Neural progenitor cell (in vitro differentiated cells): ENCODE measurements around the gene AKAP14. TPM values are rescaled to one million over a fixed set of nuclear protein-coding genes. Genes with fewer than 3 reads are reported as not detected.

ENCODE experiments used
- DNase-seq: peaks from one replicate; pipeline ENCODE4 v3.0.0-alpha.2; 2016; ENCODE audit warnings: low spot score
- H2AFZ ChIP-seq: fragments of 200-600 bp; sonication (generic); replicated peaks from 2 replicates; pipeline ENCODE4 v1.6.1; 2016; ENCODE audit warnings: antibody characterized with exemption
- H3F3A ChIP-seq: fragments of 200-600 bp; sonication (generic); 2 replicates; pipeline ENCODE4 v1.6.1; 2016; ENCODE audit warnings: antibody characterized with exemption, low read depth
- H3K27ac ChIP-seq: fragments of 200-600 bp; sonication (generic); 2 replicates; pipeline ENCODE4 v1.5.1; 2016; ENCODE audit warnings: mild to moderate bottlenecking
- H3K27me3 ChIP-seq: fragments of 200-600 bp; sonication (generic); 2 replicates; pipeline ENCODE4 v1.6.1; 2016; ENCODE audit warnings: mild to moderate bottlenecking, moderate library complexity
- H3K36me3 ChIP-seq: fragments of 200-600 bp; sonication (generic); 2 replicates; pipeline ENCODE4 v1.5.1; 2016
- H3K4me1 ChIP-seq: fragments of 200-600 bp; sonication (generic); 2 replicates; pipeline ENCODE4 v1.6.1; 2016; ENCODE audit warnings: mixed run types
- H3K4me2 ChIP-seq: fragments of 200-600 bp; sonication (generic); 2 replicates; pipeline ENCODE4 v1.6.1; 2016
- H3K4me3 ChIP-seq: fragments of 200-600 bp; sonication (generic); 2 replicates; pipeline ENCODE4 v1.5.1; 2016
- H3K79me2 ChIP-seq: fragments of 200-600 bp; sonication (generic); 2 replicates; pipeline ENCODE4 v1.6.1; 2016; ENCODE audit warnings: low read depth
- H3K9ac ChIP-seq: fragments of 200-600 bp; sonication (generic); 2 replicates; pipeline ENCODE4 v1.6.1; 2016
- H3K9me3 ChIP-seq: fragments of 200-600 bp; sonication (generic); 2 replicates; pipeline ENCODE4 v1.5.1; 2016; ENCODE audit warnings: low read depth
- H4K20me1 ChIP-seq: fragments of 200-600 bp; sonication (generic); 2 replicates; pipeline ENCODE4 v1.6.1; 2016; ENCODE audit warnings: low read depth
- H3K27ac Mint-ChIP-seq: 3 replicates; pipeline ENCODE4 v1.8.0; 2021; ENCODE audit warnings: mixed read lengths
- H3K27me3 Mint-ChIP-seq: 2 replicates; pipeline ENCODE4 v1.8.0; 2022; ENCODE audit warnings: low read depth, mild to moderate bottlenecking, inconsistent platforms, moderate library complexity, mixed read lengths; ENCODE audit not compliant: insufficient read depth
- H3K36me3 Mint-ChIP-seq: 3 replicates; pipeline ENCODE4 v1.8.0; 2021; ENCODE audit warnings: mixed read lengths
- H3K4me1 Mint-ChIP-seq: 3 replicates; pipeline ENCODE4 v1.8.0; 2021; ENCODE audit warnings: mixed read lengths
- H3K4me3 Mint-ChIP-seq: 3 replicates; pipeline ENCODE4 v1.8.0; 2021; ENCODE audit warnings: mild to moderate bottlenecking, moderate library complexity, mixed read lengths
- H3K9me3 Mint-ChIP-seq: 3 replicates; pipeline ENCODE4 v1.8.0; 2020; ENCODE audit warnings: mixed read lengths
- EZH2 ChIP-seq: fragments of 200-600 bp; sonication (generic); IDR thresholded peaks from 2 replicates; pipeline ENCODE4 v1.6.1; 2017; ENCODE audit warnings: antibody characterized with exemption, mild to moderate bottlenecking, moderate library complexity
- EZH2phosphoT487 ChIP-seq: fragments of 200-600 bp; sonication (generic); IDR thresholded peaks from 2 replicates; pipeline ENCODE4 v1.6.1; 2017; ENCODE audit warnings: antibody characterized with exemption
- total RNA-seq: library from RNA; depleted of rRNA; stranded (reverse); fragments of >200 nt; gene quantifications from 2 replicates; pipeline ENCODE4 v1.2.3, GENCODE V29; 2015; ENCODE audit warnings: low replicate concordance
- TF ChIP-seq, protein P1 (sequence below): fragments of 200-600 bp; sonication (generic); IDR thresholded peaks from 2 replicates; pipeline ENCODE4 v1.5.1; 2017; ENCODE audit warnings: antibody characterized with exemption, mild to moderate bottlenecking

Gene AKAP14
- total RNA-seq, 1 donor from 2014 or later: not detected

DNA sequence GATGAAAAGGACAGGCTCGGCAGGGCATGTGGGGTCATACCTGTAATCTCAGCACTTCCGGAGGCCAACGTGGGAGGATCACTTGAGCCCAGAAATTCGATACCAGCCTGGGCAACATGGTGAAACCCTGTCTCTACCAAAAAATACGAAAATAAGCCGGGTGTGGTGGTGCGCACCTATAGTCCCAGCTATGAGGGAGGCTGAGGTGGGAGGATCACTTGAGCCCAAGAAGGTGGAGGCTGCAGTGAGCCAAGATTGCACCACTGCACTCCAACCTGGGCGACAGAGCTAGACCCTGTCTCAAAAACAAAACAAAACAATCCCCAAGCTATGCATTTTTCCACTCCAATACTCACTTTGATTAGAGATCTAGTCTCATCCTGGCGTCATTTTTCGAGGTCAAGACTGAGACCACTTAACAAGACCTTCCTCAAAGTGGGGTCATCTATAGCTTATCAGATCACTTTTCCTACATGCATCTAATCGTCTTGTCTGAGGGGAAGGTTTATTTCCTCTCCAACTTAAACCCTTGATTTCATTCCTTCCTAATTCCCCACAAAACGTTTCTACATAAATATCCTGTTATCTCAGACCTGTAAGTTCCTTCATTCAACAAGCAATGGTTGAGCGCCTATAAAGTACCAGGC lies 46.6 kb downstream of the AKAP14 start:
- DNase-seq: no peak
- Histone ChIP-seq H3K36me3 (no peaks in the 10 kb centered on the region), H3K4me2 (peak overlapping the region; percentile 65), H3K27me3 (no peaks in the 10 kb centered on the region), H4K20me1 (no peaks in the 10 kb centered on the region), H3F3A (peaks cover 11% of the 10 kb centered on the region), H3K79me2 (peaks cover 12% of the 10 kb centered on the region), H2AFZ (no peak overlapping the region), H3K4me3 (peak overlapping the region; percentile 57), H3K4me1 (no peaks in the 10 kb centered on the region), H3K9me3 (peaks cover 2% of the 10 kb centered on the region), H3K9ac (peak overlapping the region; percentile 74), H3K27ac (no peak overlapping the region)
- H3K36me3 Mint-ChIP-seq: no peaks in the 10 kb centered on the region
- peaks cover 3% of the 10 kb centered on the region for H3K9me3 Mint-ChIP-seq
- H3K4me3 Mint-ChIP-seq: peak overlapping the region; percentile 92
- peaks cover 3% of the 10 kb centered on the region for H3K27me3 Mint-ChIP-seq
- peaks cover 15% of the 10 kb centered on the region for H3K4me1 Mint-ChIP-seq
- H3K27ac Mint-ChIP-seq: no peak overlapping the region
- TF ChIP-seq EZH2: no peak
- no peak for TF ChIP-seq EZH2phosphoT487
- TF ChIP-seq, protein P1, sequence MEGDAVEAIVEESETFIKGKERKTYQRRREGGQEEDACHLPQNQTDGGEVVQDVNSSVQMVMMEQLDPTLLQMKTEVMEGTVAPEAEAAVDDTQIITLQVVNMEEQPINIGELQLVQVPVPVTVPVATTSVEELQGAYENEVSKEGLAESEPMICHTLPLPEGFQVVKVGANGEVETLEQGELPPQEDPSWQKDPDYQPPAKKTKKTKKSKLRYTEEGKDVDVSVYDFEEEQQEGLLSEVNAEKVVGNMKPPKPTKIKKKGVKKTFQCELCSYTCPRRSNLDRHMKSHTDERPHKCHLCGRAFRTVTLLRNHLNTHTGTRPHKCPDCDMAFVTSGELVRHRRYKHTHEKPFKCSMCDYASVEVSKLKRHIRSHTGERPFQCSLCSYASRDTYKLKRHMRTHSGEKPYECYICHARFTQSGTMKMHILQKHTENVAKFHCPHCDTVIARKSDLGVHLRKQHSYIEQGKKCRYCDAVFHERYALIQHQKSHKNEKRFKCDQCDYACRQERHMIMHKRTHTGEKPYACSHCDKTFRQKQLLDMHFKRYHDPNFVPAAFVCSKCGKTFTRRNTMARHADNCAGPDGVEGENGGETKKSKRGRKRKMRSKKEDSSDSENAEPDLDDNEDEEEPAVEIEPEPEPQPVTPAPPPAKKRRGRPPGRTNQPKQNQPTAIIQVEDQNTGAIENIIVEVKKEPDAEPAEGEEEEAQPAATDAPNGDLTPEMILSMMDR: no peak

DNA sequence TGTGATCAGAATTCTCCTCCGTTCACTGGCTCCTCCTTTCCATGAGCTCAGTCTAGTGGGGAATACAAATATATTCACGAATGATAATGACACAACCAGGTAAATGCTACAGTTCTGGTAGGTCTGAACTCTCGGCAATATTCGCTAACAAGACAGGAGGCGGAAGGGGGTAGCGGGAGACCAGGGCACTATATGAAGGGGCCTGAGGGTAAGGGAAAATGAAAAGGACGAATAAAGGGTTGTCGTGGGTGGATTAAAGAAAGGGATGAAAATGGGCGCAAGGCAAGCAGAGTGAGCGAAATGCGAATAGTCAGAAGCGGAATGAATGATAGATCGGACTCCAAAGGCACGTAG lies 47.1 kb downstream of the AKAP14 start:
- TF ChIP-seq, protein P1: no peak
- TF ChIP-seq EZH2 (no peak), EZH2phosphoT487 (no peak)
- peak overlapping the region; percentile 57 for H3K4me3 ChIP-seq
- peak overlapping the region; percentile 74 for H3K9ac ChIP-seq
- no peaks in the 10 kb centered on the region for H3K36me3 ChIP-seq
- peaks cover 11% of the 10 kb centered on the region for H3F3A ChIP-seq
- no peaks in the 10 kb centered on the region for H3K36me3 Mint-ChIP-seq
- peak overlapping the region; percentile 59 for H3K27ac Mint-ChIP-seq
- H3K9me3 Mint-ChIP-seq: peaks cover 3% of the 10 kb centered on the region
- no peaks in the 10 kb centered on the region for H4K20me1 ChIP-seq
- peak overlapping the region; percentile 62 for H2AFZ ChIP-seq
- H3K4me1 Mint-ChIP-seq: peaks cover 15% of the 10 kb centered on the region
- peak overlapping the region; percentile 74 for H3K27ac ChIP-seq
- DNase-seq: no peak
- H3K27me3 ChIP-seq: no peaks in the 10 kb centered on the region
- no peaks in the 10 kb centered on the region for H3K4me1 ChIP-seq
- H3K4me2 ChIP-seq: peak overlapping the region; percentile 65
- peaks cover 12% of the 10 kb centered on the region for H3K79me2 ChIP-seq
- H3K27me3 Mint-ChIP-seq: peaks cover 3% of the 10 kb centered on the region
- H3K9me3 ChIP-seq: peaks cover 2% of the 10 kb centered on the region
- H3K4me3 Mint-ChIP-seq: peak overlapping the region; percentile 92

DNA sequence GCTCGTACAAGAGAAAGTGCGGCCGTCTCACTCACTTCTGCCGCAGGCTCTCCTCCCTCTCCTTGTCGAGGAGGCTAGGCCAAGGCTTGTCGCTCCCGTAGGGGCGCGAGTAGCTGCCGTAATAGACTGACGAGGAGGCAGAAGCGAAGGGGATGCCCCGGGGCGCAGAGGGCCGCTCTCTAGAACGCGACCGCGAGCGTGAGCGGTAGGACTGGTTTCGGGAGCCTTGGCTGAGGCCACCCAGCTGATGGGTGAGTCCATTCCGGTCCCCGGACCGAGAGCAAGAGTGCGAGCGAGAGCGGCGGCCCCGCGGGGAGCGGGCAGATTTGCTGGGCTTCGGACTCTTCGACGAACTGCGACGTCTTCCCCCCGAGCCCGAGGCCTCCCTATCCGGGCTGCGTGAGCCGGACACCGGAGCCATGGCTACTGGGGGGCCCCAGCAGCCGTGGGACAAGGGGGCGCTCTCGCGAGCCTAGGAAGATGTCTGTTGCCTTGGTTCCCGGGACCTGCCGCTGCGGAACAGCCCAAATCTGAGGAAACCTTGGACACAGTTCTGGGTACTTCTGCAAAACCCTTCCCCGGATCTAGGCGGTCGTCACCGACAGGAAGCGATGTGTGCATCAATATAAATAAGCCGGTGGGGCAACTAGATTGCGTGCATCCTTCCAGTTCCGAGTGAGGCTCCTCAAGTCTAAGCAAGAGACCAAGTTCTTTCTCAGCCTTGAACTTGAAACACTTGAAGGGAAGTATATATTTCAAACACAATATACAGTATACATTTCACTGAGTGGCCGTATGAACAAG lies 47.7 kb downstream of the AKAP14 start, which contains the start of gene NKAP:
Gene NKAP, minus strand, starts transcription at position 567 of the 804 bp plus-strand sequence. Its CDS starts 146 bp downstream, at position 421.
- Mint-ChIP-seq H3K4me3 (peak within 1 kb of the TSS; percentile 92), H3K27me3 (peaks cover 3% of the 10 kb centered on the region), H3K36me3 (no peaks in the 10 kb centered on the region), H3K27ac (peak within 1 kb of the TSS; percentile 81), H3K9me3 (peaks cover 3% of the 10 kb centered on the region), H3K4me1 (peaks cover 15% of the 10 kb centered on the region)
- Histone ChIP-seq H2AFZ (peak within 1 kb of the TSS; percentile 62), H3K4me1 (no peaks in the 10 kb centered on the region), H3K9ac (peak within 1 kb of the TSS; percentile 74), H3K79me2 (peaks cover 12% of the 10 kb centered on the region), H4K20me1 (no peaks in the 10 kb centered on the region), H3K4me2 (peak within 1 kb of the TSS; percentile 65), H3K4me3 (peak within 1 kb of the TSS; percentile 57), H3K27ac (peak within 1 kb of the TSS; percentile 74), H3K36me3 (no peaks in the 10 kb centered on the region), H3K9me3 (peaks cover 2% of the 10 kb centered on the region), H3K27me3 (no peaks in the 10 kb centered on the region), H3F3A (peaks cover 11% of the 10 kb centered on the region)
- TF ChIP-seq, protein P1: peak; percentile 19
- no peak for TF ChIP-seq EZH2phosphoT487
- peak; percentile 86 for DNase-seq
